GM23248 (cell line): ENCODE measurements around the gene M1AP.

ENCODE experiments used
- EZH2 ChIP-seq: fragments of 200-600 bp; sonication (generic); IDR thresholded peaks from 2 replicates; pipeline ENCODE4 v1.6.1; 2018; ENCODE audit warnings: antibody characterized with exemption, mild to moderate bottlenecking; ENCODE audit not compliant: insufficient read depth, poor library complexity, severe bottlenecking
- EZH2phosphoT487 ChIP-seq: fragments of 200-600 bp; sonication (generic); IDR thresholded peaks from 2 replicates; pipeline ENCODE4 v1.6.1; 2018; ENCODE audit warnings: antibody characterized with exemption, moderate library complexity, mild to moderate bottlenecking, low read depth; ENCODE audit not compliant: insufficient read depth

DNA sequence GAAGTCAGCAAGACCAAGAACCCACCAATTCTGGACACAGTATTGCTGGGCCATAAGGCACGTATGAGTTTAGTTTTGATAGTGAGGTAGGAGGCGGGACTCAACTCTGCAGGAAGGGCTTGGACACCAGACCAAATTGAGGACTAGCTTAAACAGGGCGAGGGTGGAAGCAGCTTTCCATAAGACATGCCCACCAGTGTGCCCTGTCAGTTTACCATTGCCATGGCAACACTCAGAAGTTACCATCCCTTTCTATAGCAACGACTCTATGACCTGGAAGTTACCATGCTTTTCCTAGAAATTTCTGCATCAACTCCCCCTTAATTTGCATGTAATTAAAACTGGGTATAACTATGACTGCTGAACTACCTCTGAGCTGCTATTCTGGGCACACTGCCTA is 2.8 kb downstream of the M1AP start:
- TF ChIP-seq EZH2 (no peak), EZH2phosphoT487 (no peak)
